Endothelial cell of umbilical vein (primary cell): Measurements from ENCODE around the gene CRTC2. TPM values are rescaled to one million over a fixed set of nuclear protein-coding genes. Genes with fewer than 3 reads are reported as not detected.
A peak's percentile ranks its signal among the peaks of the same experiment; 100 is the strongest.

Experiments
- BruUV-seq: library from RNA; stranded (reverse); fragments of 400-500 nt; replicated peaks from 2 replicates; lab custom pipeline; 2021; lab: Mats Ljungman, UMichigan
- CTCF ChIA-PET: fragments of 300-600, 350-600 bp; sonication (Branson Sonifier 250); formaldehyde crosslinking; loops from one replicate; lab custom pipeline; 2021; ENCODE audit warnings: antibody characterized with exemption, inconsistent platforms; lab: Charles Lee
- POLR2A ChIA-PET: fragments of 300-600, 350-600 bp; sonication (Branson Sonifier 250); formaldehyde crosslinking; loops from one replicate; lab custom pipeline; 2021; ENCODE audit warnings: antibody characterized with exemption, inconsistent platforms; lab: Charles Lee
- DNase-seq: peaks from one replicate; pipeline ENCODE4 v3.0.0-alpha.2; 2011; ENCODE audit warnings: low read depth, low spot score
- FAIRE-seq: peaks from 2 replicates; lab custom pipeline; 2011; peaks lifted over from hg19 to GRCh38; lab: Jason Lieb, UNC
- H2AFZ ChIP-seq: 2 replicates; pipeline ENCODE4 v1.6.0; 2012; ENCODE audit warnings: low read depth, low read length, control low read depth, inconsistent platforms
- H3K27ac ChIP-seq: 2 replicates; pipeline ENCODE4 v1.5.1; 2011; ENCODE audit warnings: low read depth, mild to moderate bottlenecking, control low read depth, low read length, moderate library complexity; ENCODE audit not compliant: insufficient read depth
- H3K27me3 ChIP-seq, 2 experiments: 2 replicates each; pipeline versions ENCODE4 v1.6.0 to v1.6.1; 2011; ENCODE audit warnings: low read length in 2 of 2, mixed read lengths in 1 of 2; ENCODE audit not compliant: control insufficient read depth in 2 of 2, insufficient read depth in 2 of 2
- H3K36me3 ChIP-seq, 2 experiments: 2 replicates in 1 of 2; 3 replicates in 1 of 2; pipeline ENCODE4 v1.5.1; 2011; ENCODE audit warnings: low read length in 2 of 2, mild to moderate bottlenecking in 1 of 2, moderate library complexity in 1 of 2; ENCODE audit not compliant: control insufficient read depth in 2 of 2, insufficient read depth in 2 of 2; ENCODE audit errors: extremely low read depth in 1 of 2
- H3K4me1 ChIP-seq: 3 replicates; pipeline ENCODE4 v1.5.1; 2011; ENCODE audit warnings: mild to moderate bottlenecking, low read length; ENCODE audit not compliant: control insufficient read depth, insufficient read depth; ENCODE audit errors: extremely low read depth
- H3K4me2 ChIP-seq: 2 replicates; pipeline ENCODE4 v1.6.1; 2011; ENCODE audit warnings: low read length, control low read depth, mixed read lengths; ENCODE audit not compliant: insufficient read depth
- H3K4me3 ChIP-seq, 3 experiments: fragments of 200-600 bp in 1 of 3; sonication (generic), shearing (Covaris generic) in 1 of 3; replicated peaks in 1 of 3; 2 replicates each; pipeline ENCODE4 v1.5.1; 2011 to 2016; ENCODE audit warnings: control low read depth in 3 of 3, low read length in 3 of 3, mild to moderate bottlenecking in 2 of 3, inconsistent platforms in 1 of 3, low read depth in 1 of 3, moderate library complexity in 1 of 3; ENCODE audit not compliant: insufficient read depth in 1 of 3
- H3K79me2 ChIP-seq: 2 replicates; pipeline ENCODE4 v1.6.0; 2012; ENCODE audit warnings: low read length, inconsistent platforms; ENCODE audit not compliant: control insufficient read depth, insufficient read depth
- H3K9ac ChIP-seq: replicated peaks from 2 replicates; pipeline ENCODE3; 2011; ENCODE audit warnings: low read length, control low read depth; ENCODE audit not compliant: insufficient read depth; ENCODE audit errors: extremely low read depth
- H3K9me1 ChIP-seq: replicated peaks from 3 replicates; pipeline ENCODE4 v1.6.0; 2011; ENCODE audit warnings: mild to moderate bottlenecking, low read length; ENCODE audit not compliant: control insufficient read depth, insufficient read depth; ENCODE audit errors: extremely low read depth
- H3K9me3 ChIP-seq: replicated peaks from 2 replicates; pipeline ENCODE4 v1.5.1; 2012; ENCODE audit warnings: low read length, inconsistent platforms; ENCODE audit not compliant: control insufficient read depth, insufficient read depth
- H4K20me1 ChIP-seq: replicated peaks from 2 replicates; pipeline ENCODE3; 2011; ENCODE audit warnings: mild to moderate bottlenecking, low read length; ENCODE audit not compliant: control insufficient read depth, insufficient read depth; ENCODE audit errors: extremely low read depth
- POLR2A ChIP-seq: IDR thresholded peaks from 2 replicates; pipeline ENCODE4 v1.6.1; 2012; ENCODE audit warnings: low read depth, mild to moderate bottlenecking, control low read depth, low read length
- POLR2AphosphoS5 ChIP-seq: IDR thresholded peaks from 2 replicates; pipeline ENCODE4 v1.6.1; 2012; ENCODE audit warnings: low read depth, mild to moderate bottlenecking, control low read depth, low read length, moderate library complexity; ENCODE audit not compliant: insufficient read depth
- dilution Hi-C: fragments of 300-500 bp; cut with MboI; formaldehyde crosslinking; loops from one replicate; pipeline ENCODE4 v1.15.0; 2019; ENCODE audit warnings: low sequenced_read_pairs; ENCODE audit not compliant: extremely low pct_ligation_motif_present
- intact Hi-C: fragments of 100-400 bp; cut with micrococcal nuclease; formaldehyde crosslinking; loops from one replicate; pipeline ENCODE4 v1.10.0; 2022
- polyA plus RNA-seq, 4 experiments: library from polyadenylated mRNA; depleted of rRNA in 3 of 4; stranded (reverse) in 3 of 4; unstranded in 1 of 4; fragments of >200 nt; gene quantifications; 2 replicates each; pipeline versions ENCODE4 v1.2.1 to v1.2.3, GENCODE V29; 2011 to 2012; ENCODE audit warnings: missing spikeins in 1 of 4
- total RNA-seq: library from RNA; stranded (reverse); gene quantifications from 2 replicates; pipeline ENCODE4 v1.2.3, GENCODE V29; 2021
- TF ChIP-seq, protein P1 (sequence below), 2 donors: IDR thresholded peaks; 1 replicate in 1 of 2; 2 replicates in 1 of 2; pipeline ENCODE4 v1.5.1; 2011; ENCODE audit warnings: low read length in 2 of 2, mild to moderate bottlenecking in 2 of 2, moderate library complexity in 2 of 2, control low read depth in 1 of 2, inconsistent platforms in 1 of 2, low read depth in 1 of 2; ENCODE audit not compliant: insufficient read depth in 1 of 2; ENCODE audit errors: extremely low read depth in 1 of 2

CRTC2 gene
- total and polyA plus RNA-seq, 2 donors (not counting 3 experiments of a cell fraction or from before 2014, with no cell fraction given), result 40.2 to 42.2 TPM

DNA sequence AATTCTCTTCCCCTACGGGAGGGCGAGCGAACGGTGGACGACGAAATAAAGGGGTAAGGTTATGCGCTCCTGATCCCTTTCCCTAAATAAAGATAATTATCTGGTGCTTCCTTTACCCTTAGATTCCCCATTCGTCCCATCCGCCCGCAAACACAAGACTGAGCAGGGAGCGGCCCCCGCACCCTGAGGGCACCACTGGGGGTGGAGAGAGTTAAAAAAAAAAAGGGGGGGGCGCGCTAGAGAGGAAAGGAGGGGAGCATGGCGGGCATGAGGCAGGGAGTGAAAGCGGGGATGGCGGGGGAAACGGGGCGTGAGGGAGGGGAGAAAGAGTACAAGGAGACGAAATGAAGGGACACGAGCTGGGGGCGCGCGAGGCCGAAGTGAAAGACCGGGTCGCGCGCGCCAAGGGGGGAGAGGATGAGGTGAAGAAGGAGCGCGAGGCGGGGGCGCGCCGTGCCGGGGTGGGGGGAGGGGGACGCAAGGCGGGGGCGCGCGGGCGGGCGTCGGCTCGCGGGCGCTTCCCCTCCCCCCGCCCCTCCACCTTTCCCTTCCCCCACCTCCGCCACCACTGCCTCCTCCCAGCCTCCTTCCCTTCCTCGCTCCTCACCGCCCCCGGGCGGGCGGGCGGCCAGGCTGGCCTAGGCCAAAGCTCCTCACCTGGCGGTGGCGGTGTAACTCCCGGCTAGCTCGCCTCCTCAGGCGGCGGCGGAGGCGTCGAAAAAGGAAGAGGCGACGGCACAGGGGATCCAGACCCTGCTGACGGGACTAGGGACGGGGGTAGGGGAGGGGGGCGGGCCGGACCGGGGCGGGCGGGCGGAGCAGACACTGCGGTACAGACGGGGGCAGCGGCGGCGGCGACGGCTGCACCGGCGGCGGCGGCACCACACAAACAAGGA lies 36.1 kb downstream of the CRTC2 start:
- Histone ChIP-seq H3K4me1 (peaks cover 22% of the 10 kb centered on the region), H3K9me3 (no peaks in the 10 kb centered on the region), H2AFZ (peak overlapping the region; percentile 35), H3K36me3 (peaks cover 0 to 3% of the 10 kb centered on the region in 2 experiments), H4K20me1 (peaks cover 19% of the 10 kb centered on the region), H3K4me2 (peak overlapping the region; percentile 71), H3K4me3 (peak overlapping the region; percentile 67 to 91 (median 85)), H3K9me1 (no peaks in the 10 kb centered on the region), H3K27ac (peak overlapping the region; percentile 47), H3K9ac (peak overlapping the region; percentile 79), H3K79me2 (peaks cover 50% of the 10 kb centered on the region), H3K27me3 (no peaks in the 10 kb centered on the region)
- TF ChIP-seq POLR2AphosphoS5, result peak; percentile 40
- TF ChIP-seq POLR2A, result no peak
- TF ChIP-seq, protein P1, sequence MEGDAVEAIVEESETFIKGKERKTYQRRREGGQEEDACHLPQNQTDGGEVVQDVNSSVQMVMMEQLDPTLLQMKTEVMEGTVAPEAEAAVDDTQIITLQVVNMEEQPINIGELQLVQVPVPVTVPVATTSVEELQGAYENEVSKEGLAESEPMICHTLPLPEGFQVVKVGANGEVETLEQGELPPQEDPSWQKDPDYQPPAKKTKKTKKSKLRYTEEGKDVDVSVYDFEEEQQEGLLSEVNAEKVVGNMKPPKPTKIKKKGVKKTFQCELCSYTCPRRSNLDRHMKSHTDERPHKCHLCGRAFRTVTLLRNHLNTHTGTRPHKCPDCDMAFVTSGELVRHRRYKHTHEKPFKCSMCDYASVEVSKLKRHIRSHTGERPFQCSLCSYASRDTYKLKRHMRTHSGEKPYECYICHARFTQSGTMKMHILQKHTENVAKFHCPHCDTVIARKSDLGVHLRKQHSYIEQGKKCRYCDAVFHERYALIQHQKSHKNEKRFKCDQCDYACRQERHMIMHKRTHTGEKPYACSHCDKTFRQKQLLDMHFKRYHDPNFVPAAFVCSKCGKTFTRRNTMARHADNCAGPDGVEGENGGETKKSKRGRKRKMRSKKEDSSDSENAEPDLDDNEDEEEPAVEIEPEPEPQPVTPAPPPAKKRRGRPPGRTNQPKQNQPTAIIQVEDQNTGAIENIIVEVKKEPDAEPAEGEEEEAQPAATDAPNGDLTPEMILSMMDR (IDR thresholded peaks at IDR 0.05; ENCODE audit: extremely low read depth in 1 of 2, insufficient read depth in 1 of 2, low read depth in 1 of 2, low read length in 2 of 2), result peak in 1 of 2 donors; percentile 13
- dilution Hi-C loops (no loop called here), intact Hi-C loops (loop anchor here (1.0 kb wide), 2 partner anchors 64 to 101 kb away; partner anchors contain the start of gene RAB13)
- POLR2A ChIA-PET, result interaction anchor here (0.6 to 1.2 kb wide), 3 partner anchors 16 to 41 kb away, joined by 3 to 4 read pairs (median 4); partner anchors contain the start of gene DENND4B
- no TSS peak for BruUV-seq
- FAIRE-seq (no peak), DNase-seq (no peak)
- CTCF ChIA-PET, result interaction anchor here (0.6 to 3.4 kb wide), 14 partner anchors 11 to 101 kb away, joined by 3 to 25 read pairs (median 4); partner anchors contain the start of genes DENND4B, RAB13 and SLC39A1
